DLD1 (cell line): Measurements from ENCODE around the gene PATE3.

Experiments
- in situ Hi-C: cut with HindIII; loops from 2 replicates; pipeline ENCODE4 v1.10.0; 2017; ENCODE audit warnings: low sequenced_read_pairs

The PATE3 gene

GRCh38 chr11:125787827-125788226 is at the start of gene PATE3:
TSS of gene PATE3 (plus strand) at chr11:125788127. CDS start at chr11:125788152, 25 bp downstream.
- in situ Hi-C loops = no loop called here

GRCh38 chr11:125740617-125741016 is 47.3 kb upstream of the PATE3 start:
- in situ Hi-C loops = no loop called here

- in situ Hi-C loops = no loop called here
Observed at GRCh38 chr11:125743681-125744080, 44.2 kb upstream of the PATE3 start.

- in situ Hi-C loops = no loop called here
Observed at GRCh38 chr11:125745979-125746378, 41.9 kb upstream of the PATE3 start, which contains the start of gene PATE1. TSS of gene PATE1 (plus strand) at chr11:125746279. CDS start at chr11:125746305, 26 bp downstream.

DNA sequence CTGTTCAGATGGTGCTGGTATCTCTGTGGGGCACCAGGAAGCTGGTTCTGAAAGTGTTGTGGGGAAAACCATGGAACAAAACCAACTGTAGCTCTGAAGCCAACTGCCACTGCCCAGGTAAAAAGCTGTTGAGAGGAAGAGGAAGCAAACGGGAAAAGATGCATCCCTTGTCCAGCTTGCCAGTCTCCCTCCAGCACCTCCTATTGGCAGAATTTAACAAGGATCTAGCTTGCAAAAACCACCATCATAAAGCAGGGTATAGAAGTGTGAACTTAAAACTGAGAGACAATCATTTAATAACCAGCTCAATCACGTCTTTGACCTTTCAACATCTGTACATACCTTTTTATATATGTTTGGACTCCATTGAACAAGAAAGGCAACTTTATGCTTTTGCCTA is 37.3 kb upstream of the PATE3 start:
- in situ Hi-C loops = no loop called here

- in situ Hi-C loops = no loop called here
Observed at GRCh38 chr11:125756050-125756449, 31.9 kb upstream of the PATE3 start.

DNA sequence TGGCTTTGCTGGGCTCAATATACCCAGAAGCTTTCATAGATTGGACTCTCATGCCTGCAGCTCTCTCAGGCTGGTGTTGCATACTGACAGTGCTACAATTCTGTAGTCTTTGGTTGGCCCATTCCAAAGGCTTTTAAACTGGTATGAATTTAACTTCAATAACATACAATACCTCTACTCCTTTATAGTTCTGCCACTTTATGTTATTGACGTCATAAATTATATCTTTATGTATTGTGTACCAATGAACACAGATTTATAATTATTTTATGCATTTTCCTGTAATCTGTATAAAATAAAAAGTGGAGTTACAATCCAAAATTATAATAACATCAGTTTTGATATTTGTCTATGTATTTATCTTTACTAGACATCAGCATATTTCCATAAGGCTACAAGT is 25.5 kb upstream of the PATE3 start:
- in situ Hi-C loops = no loop called here

- in situ Hi-C loops = no loop called here
Observed at GRCh38 chr11:125763483-125763882, 24.4 kb upstream of the PATE3 start.

DNA sequence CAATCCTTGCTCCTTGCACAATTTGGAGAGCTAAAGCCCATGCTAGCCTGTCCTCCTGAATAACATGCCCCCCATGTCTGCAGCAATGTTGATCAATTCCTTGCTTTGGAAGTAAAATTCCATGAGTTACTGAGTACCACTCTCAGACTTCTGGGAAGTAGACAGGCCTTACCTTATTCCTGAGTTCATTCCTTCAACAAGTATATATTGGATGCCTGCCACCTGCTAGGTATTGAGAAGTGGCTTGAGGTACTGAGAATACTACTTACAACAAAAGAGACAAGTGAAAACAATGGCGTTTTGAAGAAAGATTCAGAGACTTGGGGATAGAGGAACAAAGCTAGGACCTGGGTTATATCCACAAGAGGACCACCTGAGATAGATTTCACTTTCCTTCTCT is 21.7 kb upstream of the PATE3 start:
- in situ Hi-C loops = no loop called here

GRCh38 chr11:125768336-125769046 is 19.4 kb upstream of the PATE3 start:
- in situ Hi-C loops = no loop called here

DNA sequence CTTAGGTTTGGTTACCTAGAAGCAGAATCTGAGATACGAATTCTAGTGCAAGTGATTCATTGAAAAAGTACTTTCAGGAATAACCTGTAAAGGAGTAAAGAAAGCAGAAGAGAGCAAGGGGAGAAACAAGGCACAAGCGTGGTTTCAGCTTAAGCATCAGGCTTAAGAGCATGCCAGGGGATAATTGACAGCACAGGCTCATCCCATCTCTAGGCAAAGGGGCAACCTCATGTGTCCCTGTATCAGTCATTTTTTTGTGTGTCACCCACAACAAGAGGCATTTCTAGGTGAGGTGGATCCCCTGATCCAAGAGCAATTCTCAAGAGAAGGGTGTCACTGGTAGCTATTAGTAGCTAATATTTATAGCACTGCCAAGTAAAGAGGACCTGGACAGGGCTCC is 17.3 kb upstream of the PATE3 start:
- in situ Hi-C loops = no loop called here

DNA sequence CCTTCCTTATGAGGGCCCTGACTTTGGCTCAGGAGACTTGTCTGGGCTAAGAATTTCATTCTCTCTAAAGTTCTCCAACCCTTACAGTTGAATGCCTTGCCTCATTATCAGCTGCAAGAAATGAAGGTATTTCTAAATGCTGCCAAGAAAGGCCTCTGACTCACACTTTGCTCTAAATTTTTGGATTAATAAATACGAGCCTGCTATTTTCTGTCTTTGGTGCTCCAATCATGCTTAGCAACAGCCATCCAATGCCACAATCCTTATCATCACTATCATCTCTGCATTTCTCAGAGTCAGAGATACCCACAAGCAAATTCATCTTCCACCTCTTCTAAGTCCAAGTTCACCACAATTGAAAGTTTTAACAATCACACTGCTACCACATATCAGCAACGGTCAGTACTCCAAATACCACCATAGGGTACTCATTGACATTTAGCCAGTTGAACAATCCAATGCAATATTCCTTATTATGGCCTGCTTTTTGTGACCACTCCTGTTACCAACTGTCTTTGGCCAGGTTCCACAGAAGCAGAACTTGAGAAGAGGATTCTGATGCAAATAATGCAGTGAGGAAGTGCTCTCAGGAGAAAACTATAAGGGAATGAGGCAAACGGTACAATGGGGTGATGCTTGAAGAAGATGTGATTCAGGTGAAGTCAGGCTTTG is 15.0 kb upstream of the PATE3 start:
- in situ Hi-C loops = no loop called here

DNA sequence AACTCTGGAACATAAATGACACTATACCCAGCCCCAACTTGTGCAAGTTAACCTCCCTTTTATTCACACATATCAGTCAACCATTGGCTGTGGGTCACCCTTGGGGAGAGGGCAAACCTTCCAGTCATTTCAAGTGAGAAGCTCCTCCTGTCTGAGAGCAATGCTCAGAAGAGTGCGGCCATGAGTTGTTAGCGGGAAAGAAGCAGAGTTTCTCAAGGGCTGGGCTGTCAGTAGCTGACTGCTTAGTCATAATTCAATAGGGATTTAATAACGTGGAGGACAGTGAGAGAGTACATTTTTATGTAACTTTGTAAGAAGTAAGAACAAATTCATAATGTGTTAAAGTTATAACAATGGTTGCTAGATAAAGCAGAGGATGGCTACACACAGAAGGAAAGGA is 14.4 kb upstream of the PATE3 start:
- in situ Hi-C loops = no loop called here

DNA sequence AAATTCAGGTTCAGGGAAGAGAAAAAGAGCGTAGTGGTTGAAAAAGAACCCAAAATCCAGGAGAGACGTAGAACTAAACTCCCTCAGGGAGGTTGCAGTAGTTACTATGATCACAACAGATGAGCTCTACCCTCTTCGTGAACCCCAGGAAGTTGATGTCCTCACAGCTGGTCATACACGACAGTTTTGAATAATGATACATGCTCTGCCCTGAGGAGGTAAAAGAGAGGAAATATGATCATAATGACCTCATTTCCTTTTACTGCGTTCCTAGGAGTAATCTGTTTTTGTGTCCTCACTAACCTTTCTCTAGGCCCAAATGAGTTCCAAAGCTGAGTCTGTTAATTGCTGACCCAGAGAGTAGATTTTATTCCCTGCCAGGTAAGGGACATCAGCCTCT is 10.6 kb upstream of the PATE3 start:
- in situ Hi-C loops = no loop called here

DNA sequence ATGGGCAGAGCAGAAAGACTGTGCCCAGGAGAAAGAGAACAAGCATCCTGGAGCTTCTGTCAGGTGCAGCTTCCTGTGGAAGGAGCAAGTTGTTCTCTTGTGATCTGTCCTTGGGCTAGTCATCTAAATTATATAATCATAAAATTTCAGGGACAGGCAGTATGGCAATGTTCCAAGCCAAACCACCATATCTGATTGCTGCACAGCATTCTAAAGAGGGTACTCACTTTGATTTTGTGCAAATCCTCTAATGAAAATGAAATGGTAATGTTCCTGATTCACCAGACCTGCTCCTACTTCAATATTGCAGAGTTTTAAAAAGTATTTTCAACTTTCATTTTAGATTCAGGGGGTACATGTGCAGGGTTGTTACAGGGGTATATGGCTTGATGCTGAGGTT is 9.2 kb upstream of the PATE3 start, which contains the start of gene PATE2:
TSS of gene PATE2 (minus strand) at position 101 of the 400 bp plus-strand sequence. CDS start at position 46, 55 bp downstream.
- in situ Hi-C loops = no loop called here

GRCh38 chr11:125784678-125785077 is 3.2 kb upstream of the PATE3 start:
- in situ Hi-C loops = no loop called here

- in situ Hi-C loops = no loop called here
Observed at GRCh38 chr11:125790825-125791224, 2.9 kb downstream of the PATE3 start.

GRCh38 chr11:125797641-125798040 is 9.7 kb downstream of the PATE3 start:
- in situ Hi-C loops = no loop called here

DNA sequence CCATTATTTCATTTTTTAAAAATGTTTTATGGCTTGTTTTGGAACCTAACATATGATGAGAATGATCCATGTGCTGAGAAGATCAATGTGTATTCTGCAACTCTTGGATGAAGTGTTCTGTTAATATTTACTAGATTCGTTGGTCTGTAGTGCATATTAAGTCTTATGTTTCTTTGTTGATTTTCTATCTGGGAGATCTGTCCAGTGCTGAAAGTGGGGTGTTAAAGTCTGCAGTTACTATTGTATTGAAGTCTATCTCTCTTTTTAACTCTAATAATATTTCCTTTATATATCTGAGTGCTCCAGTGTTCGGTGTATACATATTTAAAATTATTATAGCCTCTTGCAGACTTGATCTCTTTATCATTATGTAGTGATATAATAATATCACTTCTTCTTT is 11.9 kb downstream of the PATE3 start:
- in situ Hi-C loops = no loop called here

DNA sequence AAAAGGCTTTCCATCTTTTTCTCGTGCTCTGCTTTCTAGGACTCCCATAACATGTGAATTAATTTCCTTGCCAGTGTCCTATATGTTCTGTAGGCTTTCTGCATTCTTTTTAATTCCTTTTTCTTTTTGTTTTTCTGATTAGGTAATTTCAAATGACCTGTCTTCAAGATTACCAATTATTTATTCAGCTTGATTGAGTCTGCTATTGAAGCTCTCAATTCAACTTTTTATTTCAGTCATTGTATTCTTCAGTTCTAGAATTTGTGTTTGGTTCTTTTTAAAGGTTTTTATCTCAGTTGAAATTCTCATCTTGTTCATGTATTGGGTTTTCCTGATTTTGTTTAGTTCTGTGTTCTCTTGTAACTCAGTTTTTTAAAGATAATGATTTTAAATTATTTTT is 14.5 kb downstream of the PATE3 start:
- in situ Hi-C loops = no loop called here

DNA sequence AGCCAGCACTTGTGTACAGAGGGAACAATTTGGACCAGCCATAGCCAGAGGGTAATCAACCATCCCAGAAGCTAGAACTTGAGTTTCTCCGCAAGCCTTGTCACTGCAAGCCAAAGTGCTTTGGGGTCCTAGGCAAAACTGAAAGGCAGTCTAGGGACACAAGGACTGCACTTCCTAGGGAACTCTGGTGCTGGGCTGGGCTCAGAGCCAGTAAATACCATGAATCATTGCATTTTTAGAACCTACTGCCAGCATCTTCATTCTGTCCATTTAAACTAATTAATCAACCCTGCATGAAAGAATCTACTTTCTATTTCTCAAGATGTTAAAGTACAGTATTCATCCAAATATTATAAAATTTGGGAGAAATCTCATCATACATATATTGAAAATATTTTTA is 20.0 kb downstream of the PATE3 start:
- in situ Hi-C loops = no loop called here

DNA sequence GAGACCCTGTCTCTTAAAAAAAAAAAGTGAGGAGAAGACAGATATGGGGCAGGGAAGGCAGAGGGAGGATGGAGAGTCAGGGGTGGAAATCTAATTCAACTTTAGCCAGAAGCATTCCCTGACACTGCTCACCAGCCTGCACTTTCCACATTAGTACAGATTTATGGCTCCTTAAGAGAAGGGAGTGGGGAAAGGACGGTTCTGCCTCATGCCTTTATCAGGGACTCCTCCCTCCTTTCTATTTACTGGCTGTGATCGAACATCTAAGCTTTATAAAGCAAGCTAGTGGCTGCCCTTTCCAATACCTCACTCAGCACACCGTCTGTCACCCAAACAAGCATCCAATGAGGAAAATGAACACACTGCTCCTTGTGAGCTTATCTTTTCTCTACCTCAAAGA is 45.1 kb downstream of the PATE3 start, which contains the start of gene PATE4:
TSS of gene PATE4 (plus strand) at position 301 of the 400 bp plus-strand sequence. CDS start at position 345, 44 bp downstream.
- in situ Hi-C loops = no loop called here
